HG02852 (cell line): ENCODE measurements around the gene ATF7IP2.
"Not testable (repeated sequence)": the region's sequence is repeated elsewhere in the genome, so short reads cannot be mapped to it uniquely, and the experiment has no call there.

Source experiments
- ATAC-seq: cut with Tn5 transposase; IDR thresholded peaks from one replicate; pipeline ENCODE4 v1.9.1; 2021; ENCODE audit warnings: mild to moderate bottlenecking, moderate library complexity; ENCODE audit not compliant: unreplicated experiment

The ATF7IP2 gene

GRCh38 chr16:10441726-10442125 lies 55.9 kb downstream of the ATF7IP2 start:
- ATAC-seq: no peak

GRCh38 chr16:10447289-10447688 lies 61.4 kb downstream of the ATF7IP2 start:
- no peak for ATAC-seq

- not testable (repeated sequence) for ATAC-seq
These were observed 66.6 kb downstream of the ATF7IP2 start for GRCh38 chr16:10452208-10453158.

GRCh38 chr16:10453159-10453510 lies 67.3 kb downstream of the ATF7IP2 start:
- ATAC-seq: no peak

GRCh38 chr16:10465821-10466220 lies 80.0 kb downstream of the ATF7IP2 start:
- ATAC-seq: no peak

GRCh38 chr16:10466313-10466712 lies 80.5 kb downstream of the ATF7IP2 start:
- ATAC-seq: no peak

GRCh38 chr16:10466861-10467260 lies 81.0 kb downstream of the ATF7IP2 start:
- no peak for ATAC-seq

- ATAC-seq: not testable (repeated sequence)
These were observed 90.8 kb downstream of the ATF7IP2 start for GRCh38 chr16:10476636-10477035.

- no peak for ATAC-seq
These were observed 94.3 kb downstream of the ATF7IP2 start for GRCh38 chr16:10480151-10480550.

GRCh38 chr16:10485159-10485558 lies 99.3 kb downstream of the ATF7IP2 start:
- no peak for ATAC-seq

GRCh38 chr16:10485698-10486382 lies 100.0 kb downstream of the ATF7IP2 start:
- no peak for ATAC-seq

- ATAC-seq: no peak
These were observed 104.3 kb downstream of the ATF7IP2 start for GRCh38 chr16:10490141-10490540.

GRCh38 chr16:10493276-10493675 lies 107.4 kb downstream of the ATF7IP2 start:
- no peak for ATAC-seq

- ATAC-seq: peak; percentile 57
These were observed 108.6 kb downstream of the ATF7IP2 start for GRCh38 chr16:10494343-10495030.

- no peak for ATAC-seq
These were observed 109.1 kb downstream of the ATF7IP2 start for GRCh38 chr16:10495031-10495345.

- ATAC-seq: no peak
These were observed 111.6 kb downstream of the ATF7IP2 start for GRCh38 chr16:10497132-10498101.

- ATAC-seq: no peak
These were observed 114.7 kb downstream of the ATF7IP2 start for GRCh38 chr16:10500582-10500981.

- ATAC-seq: no peak
These were observed 115.3 kb downstream of the ATF7IP2 start for GRCh38 chr16:10501016-10501607.

GRCh38 chr16:10502776-10503175 lies 116.9 kb downstream of the ATF7IP2 start:
- ATAC-seq: no peak

GRCh38 chr16:10504404-10504885 lies 118.6 kb downstream of the ATF7IP2 start:
- ATAC-seq: no peak
